Loucy (cell line): ENCODE results near the gene ERF.

Experiments used
- EZH2phosphoT487 ChIP-seq: fragments of 200-600 bp; IDR thresholded peaks from 2 replicates; pipeline ENCODE4 v1.6.1; 2018; ENCODE audit warnings: antibody characterized with exemption, mild to moderate bottlenecking, moderate library complexity, borderline replicate concordance
- TF ChIP-seq, protein P1 (sequence below): fragments of 200-600 bp; sonication (generic); conservative IDR thresholded peaks from 2 replicates; pipeline ENCODE4 v1.5.1; 2014; ENCODE audit warnings: mild to moderate bottlenecking, antibody characterized with exemption, low read length

- TF ChIP-seq, protein P1, sequence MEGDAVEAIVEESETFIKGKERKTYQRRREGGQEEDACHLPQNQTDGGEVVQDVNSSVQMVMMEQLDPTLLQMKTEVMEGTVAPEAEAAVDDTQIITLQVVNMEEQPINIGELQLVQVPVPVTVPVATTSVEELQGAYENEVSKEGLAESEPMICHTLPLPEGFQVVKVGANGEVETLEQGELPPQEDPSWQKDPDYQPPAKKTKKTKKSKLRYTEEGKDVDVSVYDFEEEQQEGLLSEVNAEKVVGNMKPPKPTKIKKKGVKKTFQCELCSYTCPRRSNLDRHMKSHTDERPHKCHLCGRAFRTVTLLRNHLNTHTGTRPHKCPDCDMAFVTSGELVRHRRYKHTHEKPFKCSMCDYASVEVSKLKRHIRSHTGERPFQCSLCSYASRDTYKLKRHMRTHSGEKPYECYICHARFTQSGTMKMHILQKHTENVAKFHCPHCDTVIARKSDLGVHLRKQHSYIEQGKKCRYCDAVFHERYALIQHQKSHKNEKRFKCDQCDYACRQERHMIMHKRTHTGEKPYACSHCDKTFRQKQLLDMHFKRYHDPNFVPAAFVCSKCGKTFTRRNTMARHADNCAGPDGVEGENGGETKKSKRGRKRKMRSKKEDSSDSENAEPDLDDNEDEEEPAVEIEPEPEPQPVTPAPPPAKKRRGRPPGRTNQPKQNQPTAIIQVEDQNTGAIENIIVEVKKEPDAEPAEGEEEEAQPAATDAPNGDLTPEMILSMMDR, result no peak
- TF ChIP-seq EZH2phosphoT487, result no peak
Measured at GRCh38 chr19:42203700-42204099, 51.2 kb downstream of the ERF start.
